HepG2 (cell line): ENCODE measurements around the gene ZCCHC24. TPM values are rescaled to one million over a fixed set of nuclear protein-coding genes. Genes with fewer than 3 reads are reported as not detected.

Experiments
- ATAC-seq: fragments of 200-7000 bp; cut with Tn5 transposase; 3 replicates; pipeline ENCODE4 v1.9.1; 2020; ENCODE audit warnings: mild to moderate bottlenecking, moderate library complexity
- BruUV-seq: library from RNA; stranded (reverse); fragments of 400-500 nt; replicated peaks from 2 replicates; lab custom pipeline; 2021; lab: Mats Ljungman, UMichigan
- CTCF ChIA-PET: fragments of 300-600 bp; formaldehyde crosslinking; extraction: SDS; loops from one replicate; lab custom pipeline; 2021; ENCODE audit warnings: low total read pairs, inconsistent platforms, low intra/inter-chr PET ratio; lab: Yijun Ruan, JAX
- POLR2A ChIA-PET: fragments of 350-600 bp; sonication (Branson Sonifier 250); formaldehyde crosslinking; loops from one replicate; lab custom pipeline; 2020; ENCODE audit warnings: antibody characterized with exemption, inconsistent platforms; lab: Yijun Ruan, JAX
- DNase-seq: peaks from one replicate; pipeline ENCODE4 v3.0.0-alpha.2; 2015; ENCODE audit warnings: low spot score
- FAIRE-seq: peaks from 3 replicates; lab custom pipeline; 2011; peaks lifted over from hg19 to GRCh38; lab: Jason Lieb, UNC
- H2AFZ ChIP-seq: one replicate; pipeline ENCODE4 v1.6.1; 2011; ENCODE audit warnings: low read length, inconsistent platforms
- H3K27ac ChIP-seq: fragments of 300-600 bp; 3 replicates; pipeline ENCODE4 v1.8.0; 2011; ENCODE audit warnings: mixed run types, mild to moderate bottlenecking, mixed read lengths, low read length, inconsistent platforms; ENCODE audit not compliant: insufficient read depth; ENCODE audit errors: extremely low read length
- H3K27me3 ChIP-seq, 2 experiments: fragments of 200-600 bp in 1 of 2; 2 replicates in 1 of 2; 3 replicates in 1 of 2; pipeline versions ENCODE4 v1.6.0 to v1.8.0; 2011; ENCODE audit warnings: low read length in 2 of 2, mild to moderate bottlenecking in 2 of 2, moderate library complexity in 2 of 2, inconsistent platforms in 1 of 2; ENCODE audit not compliant: insufficient read depth in 2 of 2, control insufficient read depth in 1 of 2
- H3K36me3 ChIP-seq, 2 experiments: fragments of 200-600 bp in 1 of 2; replicated peaks in 1 of 2; 2 replicates in 1 of 2; 3 replicates in 1 of 2; pipeline versions ENCODE4 v1.5.1 to v1.8.0; 2011; ENCODE audit warnings: low read length in 2 of 2, inconsistent platforms in 1 of 2; ENCODE audit not compliant: insufficient read depth in 2 of 2, control insufficient read depth in 1 of 2
- H3K4me1 ChIP-seq: 2 replicates; pipeline ENCODE4 v1.5.1; 2012; ENCODE audit warnings: low read length, inconsistent platforms; ENCODE audit not compliant: insufficient read depth
- H3K4me2 ChIP-seq: 2 replicates; pipeline ENCODE4 v1.6.0; 2011; ENCODE audit warnings: low read depth, low read length, inconsistent platforms
- H3K4me3 ChIP-seq, 3 experiments: fragments of 200-600 bp in 1 of 3; sonication (generic), shearing (Covaris generic) in 1 of 3; replicated peaks in 1 of 3; 2 replicates each; pipeline ENCODE4 v1.5.1; 2011 to 2016; ENCODE audit warnings: low read length in 3 of 3, inconsistent platforms in 2 of 3, low read depth in 2 of 3, mild to moderate bottlenecking in 2 of 3, control low read depth in 1 of 3, mixed read lengths in 1 of 3; ENCODE audit not compliant: insufficient read depth in 1 of 3
- H3K79me2 ChIP-seq: one replicate; pipeline ENCODE4 v1.6.1; 2011; ENCODE audit warnings: low read length, inconsistent platforms; ENCODE audit not compliant: insufficient read depth
- H3K9ac ChIP-seq: 2 replicates; pipeline ENCODE4 v1.6.0; 2011; ENCODE audit warnings: mild to moderate bottlenecking, low read depth, low read length, inconsistent platforms; ENCODE audit not compliant: insufficient read depth
- H3K9me3 ChIP-seq: 2 replicates; pipeline ENCODE4 v1.5.1; 2012; ENCODE audit warnings: mild to moderate bottlenecking, low read length
- H4K20me1 ChIP-seq: 2 replicates; pipeline ENCODE4 v1.6.0; 2011; ENCODE audit warnings: inconsistent platforms, mild to moderate bottlenecking, low read length, moderate library complexity; ENCODE audit not compliant: insufficient read depth
- ATAD3A ChIP-seq: sonication (generic); formaldehyde crosslinking; IDR thresholded peaks from 2 replicates; pipeline ENCODE4 v1.4.0; 2020; ENCODE audit warnings: missing genetic modification reagents
- CREM ChIP-seq, 2 experiments: sonication (generic) in 1 of 2; formaldehyde crosslinking in 1 of 2; IDR thresholded peaks; 2 replicates each; pipeline versions ENCODE4 v1.4.0 to v1.6.1; 2016 to 2020; ENCODE audit warnings: antibody characterized with exemption in 1 of 2, mild to moderate bottlenecking in 1 of 2, missing genetic modification reagents in 1 of 2
- DR1 ChIP-seq: sonication (generic); formaldehyde crosslinking; IDR thresholded peaks from 2 replicates; pipeline ENCODE4 v1.8.0; 2021; ENCODE audit warnings: mild to moderate bottlenecking, missing genetic modification reagents, inconsistent platforms
- IRF9 ChIP-seq: sonication (generic); formaldehyde crosslinking; IDR thresholded peaks from 2 replicates; pipeline ENCODE4 v1.8.0; 2022; ENCODE audit warnings: missing genetic modification reagents, mild to moderate bottlenecking, borderline replicate concordance
- NFKBIZ ChIP-seq: IDR thresholded peaks from 2 replicates; pipeline ENCODE4 v1.6.1; 2018; ENCODE audit warnings: missing genetic modification reagents, missing compliant biosample characterization
- ZNF121 ChIP-seq: sonication (generic); formaldehyde crosslinking; IDR thresholded peaks from 2 replicates; pipeline ENCODE4 v1.5.0; 2020; ENCODE audit warnings: mild to moderate bottlenecking, missing genetic modification reagents
- ZNF138 ChIP-seq: sonication (generic); formaldehyde crosslinking; IDR thresholded peaks from 2 replicates; pipeline ENCODE4 v1.5.0; 2020; ENCODE audit warnings: mild to moderate bottlenecking, low read depth, missing genetic modification reagents
- ZNF660 ChIP-seq: sonication (generic); formaldehyde crosslinking; IDR thresholded peaks from 2 replicates; pipeline ENCODE4 v1.5.1; 2020; ENCODE audit warnings: mild to moderate bottlenecking, low read depth, missing genetic modification reagents, borderline replicate concordance
- WGBS: methylation state at CpG from one replicate; pipeline ENCODE4 v1.1.6; 2017; ENCODE audit warnings: low lambda C conversion rate; 5-methylcytosine and 5-hydroxymethylcytosine counted together
- in situ Hi-C: cut with HindIII; loops from 2 replicates; pipeline ENCODE4 v1.10.0; 2017; ENCODE audit warnings: low pct_unique_long_range_greater_than_20kb; ENCODE audit not compliant: extremely low pct_ligation_motif_present
- intact Hi-C: fragments of 100-400 bp; cut with micrococcal nuclease; formaldehyde crosslinking; loops from one replicate; pipeline ENCODE4 v1.10.0; 2022; ENCODE audit not compliant: unreplicated experiment
- polyA plus RNA-seq, 8 experiments: library from polyadenylated mRNA; depleted of rRNA in 3 of 8; stranded (reverse) in 7 of 8; unstranded in 1 of 8; fragments of >200 nt; fragmentation: Illumina TruSeq in 4 of 8; extraction: Trizol in 4 of 8; gene quantifications; 2 replicates each; pipeline versions ENCODE4 v1.2.1 to v1.2.3, GENCODE V29; 2011 to 2016; ENCODE audit warnings: low read depth in 4 of 8, missing spikeins in 1 of 8, mixed read lengths in 1 of 8; ENCODE audit not compliant: insufficient read depth in 1 of 8
- total RNA-seq, 5 experiments: library from RNA; depleted of rRNA; stranded (reverse); fragments of >200 nt; fragmentation: Illumina TruSeq; extraction: Trizol; gene quantifications; 2 replicates each; pipeline ENCODE4 v1.2.3, GENCODE V29; 2016; ENCODE audit warnings: low read depth in 1 of 5

Gene ZCCHC24
- total and polyA plus RNA-seq, 2 of the 13 experiments (the other 11 are each of a cell fraction or from before 2014, with no cell fraction given): 3.1 to 7.9 TPM

- intact Hi-C loops: no loop called here
- Histone ChIP-seq H3K9ac (no peak overlapping the region), H3K27me3 (peaks cover 0 to 8% of the 10 kb centered on the region in 2 experiments; a peak in 1 of 5 replicates), H3K27ac (no peak overlapping the region), H2AFZ (no peak overlapping the region), H3K4me3 (no peak overlapping the region), H3K36me3 (no peaks in the 10 kb centered on the region), H3K9me3 (no peaks in the 10 kb centered on the region), H4K20me1 (no peaks in the 10 kb centered on the region), H3K4me2 (no peak overlapping the region), H3K79me2 (no peaks in the 10 kb centered on the region), H3K4me1 (peaks cover 22% of the 10 kb centered on the region)
- ATAC-seq (no peak), FAIRE-seq (no peak), DNase-seq (no peak)
- ChIA-PET POLR2A (no interaction called here), CTCF (no interaction called here)
- WGBS: 62% methylated on average over 7 of the region's 7 CpGs
- in situ Hi-C loops: no loop called here
- TF ChIP-seq CREM (IDR thresholded peaks at IDR 0.05) (no peak), CREM (CRISPR knock-in tag; IDR thresholded peaks at IDR 0.05) (no peak), DR1 (CRISPR knock-in tag) (no peak), ZNF138 (CRISPR knock-in tag) (no peak), ATAD3A (no peak)
- TF ChIP-seq, all 625 proteins: peak for 0
- BruUV-seq: no TSS peak
Measured at GRCh38 chr10:79472449-79472848, 27.0 kb upstream of the ZCCHC24 start.

- Histone ChIP-seq H2AFZ (no peak overlapping the region), H3K79me2 (no peaks in the 10 kb centered on the region), H3K36me3 (no peaks in the 10 kb centered on the region), H3K27me3 (peaks cover 0 to 8% of the 10 kb centered on the region in 2 experiments; a peak in 1 of 5 replicates), H4K20me1 (no peaks in the 10 kb centered on the region), H3K27ac (no peak overlapping the region), H3K9me3 (no peaks in the 10 kb centered on the region), H3K4me1 (peaks cover 23% of the 10 kb centered on the region), H3K9ac (no peak overlapping the region), H3K4me2 (no peak overlapping the region), H3K4me3 (no peak overlapping the region)
- no TSS peak for BruUV-seq
- intact Hi-C loops: no loop called here
- ATAC-seq (no peak), FAIRE-seq (no peak), DNase-seq (no peak)
- CTCF ChIA-PET: no interaction called here
- POLR2A ChIA-PET: no interaction called here
- TF ChIP-seq IRF9 (CRISPR knock-in tag) (no peak), ZNF121 (peak; percentile 52; the same call in 1 of the 2 replicates), ZNF660 (CRISPR knock-in tag) (no peak), NFKBIZ (CRISPR knock-in tag) (no peak)
- WGBS: 59% methylated on average over 4 of the region's 4 CpGs
- in situ Hi-C loops: no loop called here
Measured at GRCh38 chr10:79471776-79472175, 26.4 kb upstream of the ZCCHC24 start.
